HG03342 (cell line): ENCODE data around the gene DIP2A.
"Not testable (repeated sequence)": the region's sequence is repeated elsewhere in the genome, so short reads cannot be mapped to it uniquely, and the experiment has no call there.

Experiments used
- ATAC-seq: cut with Tn5 transposase; IDR thresholded peaks from one replicate; pipeline ENCODE4 v1.9.1; 2021; ENCODE audit warnings: mild to moderate bottlenecking, moderate library complexity; ENCODE audit not compliant: unreplicated experiment

The DIP2A gene

GRCh38 chr21:46448108-46448507 is 10.6 kb upstream of the DIP2A start:
- no peak for ATAC-seq

- ATAC-seq = not testable (repeated sequence)
These were observed 9.8 kb upstream of the DIP2A start for GRCh38 chr21:46448855-46449254.

- ATAC-seq = no peak
These were observed 6.0 kb upstream of the DIP2A start for GRCh38 chr21:46452710-46453109.

GRCh38 chr21:46454142-46454541 is 4.5 kb upstream of the DIP2A start:
- ATAC-seq = no peak

GRCh38 chr21:46454634-46455390 is 3.9 kb upstream of the DIP2A start:
- ATAC-seq = no peak

GRCh38 chr21:46455575-46456385 is 2.9 kb upstream of the DIP2A start:
- ATAC-seq = no peak

- no peak for ATAC-seq
These were observed 1.9 kb upstream of the DIP2A start for GRCh38 chr21:46456750-46457149.

GRCh38 chr21:46457801-46458314 is 833 bp upstream of the DIP2A start:
- ATAC-seq = peak; percentile 18

- ATAC-seq = no peak
These were observed 299 bp downstream of the DIP2A start for GRCh38 chr21:46459024-46459355.

GRCh38 chr21:46459356-46460112 is 843 bp downstream of the DIP2A start:
- ATAC-seq = no peak

- ATAC-seq = no peak
These were observed 3.2 kb downstream of the DIP2A start for GRCh38 chr21:46461909-46462308.

- ATAC-seq = not testable (repeated sequence)
These were observed 6.5 kb downstream of the DIP2A start for GRCh38 chr21:46465153-46465552.

GRCh38 chr21:46465651-46466050 is 7.0 kb downstream of the DIP2A start:
- ATAC-seq = no peak

GRCh38 chr21:46468108-46468774 is 9.6 kb downstream of the DIP2A start:
- ATAC-seq = no peak

GRCh38 chr21:46469275-46469674 is 10.6 kb downstream of the DIP2A start:
- no peak for ATAC-seq

GRCh38 chr21:46471514-46471913 is 12.8 kb downstream of the DIP2A start:
- ATAC-seq = no peak

GRCh38 chr21:46472246-46472645 is 13.6 kb downstream of the DIP2A start:
- no peak for ATAC-seq

GRCh38 chr21:46474382-46474781 is 15.7 kb downstream of the DIP2A start:
- ATAC-seq = no peak

GRCh38 chr21:46475296-46475695 is 16.6 kb downstream of the DIP2A start:
- ATAC-seq = no peak

GRCh38 chr21:46477765-46478164 is 19.1 kb downstream of the DIP2A start:
- no peak for ATAC-seq

- no peak for ATAC-seq
These were observed 20.2 kb downstream of the DIP2A start for GRCh38 chr21:46478910-46479309.
